Measurements from ENCODE around the gene LPAR2.

LPAR2 gene

DNA sequence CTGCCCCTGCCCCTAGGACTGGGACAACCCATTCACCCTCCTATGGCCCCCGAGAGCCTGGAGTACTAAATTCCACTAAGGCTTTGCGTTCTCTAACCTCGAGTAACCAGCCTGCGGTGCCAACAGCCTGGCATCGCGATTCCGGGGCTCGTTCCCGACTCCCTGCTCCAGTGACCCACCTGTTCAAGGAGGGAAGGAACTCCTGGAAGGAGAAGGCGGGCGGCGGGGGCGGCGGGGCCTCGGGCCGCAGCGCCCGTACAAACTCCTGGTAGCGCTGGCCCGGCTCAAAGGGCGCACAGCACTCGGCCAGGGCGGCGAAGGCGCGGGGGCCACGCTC, 9.1 kb upstream of the LPAR2 start:
- H3K4me3 ChIP-seq (ENCODE audit: low read depth in 1 of 2, low read length in 2 of 2) = no peak overlapping the region
- H3K4me1 ChIP-seq (ENCODE audit: control insufficient read depth in 1 of 2, insufficient read depth in 2 of 2, low read length in 2 of 2) = no peaks in the 10 kb centered on the region
- peaks cover 20 to 28% of the 10 kb centered on the region in 2 donors for H3K36me3 ChIP-seq (ENCODE audit: control insufficient read depth in 1 of 2, insufficient read depth in 2 of 2, low read length in 2 of 2)

DNA sequence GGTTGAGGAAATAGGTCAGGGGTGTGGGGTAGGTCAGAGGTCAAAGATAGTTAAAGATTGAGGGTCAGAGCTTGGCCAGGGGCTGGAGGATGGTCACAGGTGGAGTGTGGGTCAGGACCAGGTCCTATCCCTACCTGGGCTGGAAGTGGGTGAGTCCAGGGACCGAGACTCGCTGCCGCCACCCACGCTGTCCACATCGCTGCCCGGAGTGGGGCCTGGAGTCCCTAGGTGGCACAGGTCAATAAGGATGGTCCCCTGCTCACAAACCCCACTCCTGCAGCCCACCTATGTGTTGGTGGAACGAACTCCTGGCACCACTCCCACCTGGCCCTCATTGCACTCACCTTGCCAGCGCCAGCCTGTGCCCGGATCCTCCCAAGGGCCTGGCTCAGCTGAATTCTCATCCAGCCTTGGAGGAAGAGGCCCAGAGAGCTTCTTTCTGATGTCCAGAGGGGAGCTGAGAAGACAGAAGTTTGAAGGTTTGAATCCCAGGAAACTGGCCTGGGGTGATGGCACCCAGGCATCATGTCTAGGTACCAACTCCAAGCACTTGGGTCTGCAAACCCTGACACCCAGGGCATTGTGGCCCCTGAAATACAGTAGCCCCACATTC, 8.7 kb upstream of the LPAR2 start:
- no peaks in the 10 kb centered on the region for H3K9me3 ChIP-seq (ENCODE audit: control insufficient read depth in 1 of 2, low read length in 2 of 2)
- peaks cover 20 to 28% of the 10 kb centered on the region in 2 donors for H3K36me3 ChIP-seq (ENCODE audit: control insufficient read depth in 1 of 2, insufficient read depth in 2 of 2, low read length in 2 of 2)
- H3K4me3 ChIP-seq (ENCODE audit: low read depth in 1 of 2, low read length in 2 of 2) = no peak overlapping the region
- H3K4me1 ChIP-seq (ENCODE audit: control insufficient read depth in 1 of 2, insufficient read depth in 2 of 2, low read length in 2 of 2) = no peaks in the 10 kb centered on the region
- H3K27ac ChIP-seq (ENCODE audit: low read length) = no peak overlapping the region
- H3K27me3 ChIP-seq (ENCODE audit: low read depth, low read length) = no peaks in the 10 kb centered on the region

More for the DNA sequence above, 9.1 kb upstream of the LPAR2 start:
- H3K9me3 ChIP-seq (ENCODE audit: control insufficient read depth in 1 of 2, low read length in 2 of 2) = no peaks in the 10 kb centered on the region
- H3K27ac ChIP-seq (ENCODE audit: low read length) = no peak overlapping the region
- H3K27me3 ChIP-seq (ENCODE audit: low read depth, low read length) = no peaks in the 10 kb centered on the region

DNA sequence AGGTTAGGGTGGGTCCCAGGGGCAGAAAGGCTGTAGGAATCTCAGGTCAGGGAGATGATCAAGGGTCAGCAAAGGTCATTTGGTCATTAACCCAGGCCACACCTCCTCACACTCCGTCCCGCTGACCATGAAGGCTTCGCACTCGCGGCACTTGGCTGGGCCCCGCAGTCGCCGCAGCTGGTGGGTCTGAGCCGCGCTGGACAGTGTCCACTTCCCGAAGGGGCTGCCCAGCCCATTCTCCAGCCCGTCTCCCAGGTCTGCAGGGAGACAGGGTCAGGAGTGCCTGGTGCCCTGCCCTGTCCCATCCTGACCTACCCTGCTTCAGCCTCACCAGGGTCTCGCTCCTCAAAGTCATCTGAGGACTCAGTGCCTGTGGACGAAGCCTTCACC, 7.3 kb upstream of the LPAR2 start:
- H3K4me1 ChIP-seq (ENCODE audit: control insufficient read depth in 1 of 2, insufficient read depth in 2 of 2, low read length in 2 of 2) = no peaks in the 10 kb centered on the region
- no peak overlapping the region for H3K27ac ChIP-seq (ENCODE audit: low read length)
- H3K36me3 ChIP-seq (ENCODE audit: control insufficient read depth in 1 of 2, insufficient read depth in 2 of 2, low read length in 2 of 2) = peaks cover 20 to 28% of the 10 kb centered on the region in 2 donors
- no peaks in the 10 kb centered on the region for H3K27me3 ChIP-seq (ENCODE audit: low read depth, low read length)
- no peaks in the 10 kb centered on the region for H3K9me3 ChIP-seq (ENCODE audit: control insufficient read depth in 1 of 2, low read length in 2 of 2)
- no peak overlapping the region for H3K4me3 ChIP-seq (ENCODE audit: low read depth in 1 of 2, low read length in 2 of 2)

DNA sequence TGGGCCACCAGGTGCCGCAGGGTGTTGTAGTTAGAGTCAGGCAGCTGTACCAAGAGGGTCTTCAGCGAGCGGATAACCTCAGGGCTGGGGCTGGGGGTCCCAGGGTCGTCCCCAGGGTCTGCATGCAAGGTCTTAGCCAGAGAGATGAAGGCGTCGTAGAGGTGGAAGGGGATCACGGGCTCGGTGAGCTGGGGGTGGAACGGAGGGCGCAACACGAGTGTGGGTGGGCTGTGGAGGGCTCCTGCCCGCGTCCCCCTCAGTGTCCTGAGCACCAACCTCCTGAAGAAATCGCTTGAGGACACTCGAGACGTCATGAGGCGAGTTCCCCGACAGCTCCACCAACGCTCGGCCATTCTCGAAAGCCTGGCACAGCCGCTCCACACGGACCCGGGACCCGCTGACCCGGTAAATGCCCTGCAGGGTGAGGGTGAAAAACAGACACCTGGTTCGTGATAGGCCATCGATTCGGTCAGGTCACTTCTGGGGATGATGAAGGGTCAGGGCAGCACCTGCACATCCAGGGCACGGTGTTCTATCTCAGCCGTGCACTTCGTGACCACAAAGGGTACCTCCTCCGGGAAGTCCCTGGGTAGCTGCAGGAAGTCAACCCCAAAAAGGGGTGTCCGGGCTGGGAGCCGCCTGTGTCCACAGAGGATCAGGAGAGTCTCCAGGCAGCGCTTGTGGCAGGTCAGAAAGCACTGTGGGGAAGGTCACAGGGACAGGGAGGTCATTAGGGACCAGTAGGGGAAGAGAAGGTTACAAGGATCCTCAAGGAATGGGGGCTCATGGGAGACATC, 6.7 kb upstream of the LPAR2 start:
- Histone ChIP-seq H3K27me3 (ENCODE audit: low read depth, low read length) (no peaks in the 10 kb centered on the region), H3K9me3 (ENCODE audit: control insufficient read depth in 1 of 2, low read length in 2 of 2) (no peaks in the 10 kb centered on the region), H3K4me1 (ENCODE audit: control insufficient read depth in 1 of 2, insufficient read depth in 2 of 2, low read length in 2 of 2) (no peaks in the 10 kb centered on the region), H3K36me3 (ENCODE audit: control insufficient read depth in 1 of 2, insufficient read depth in 2 of 2, low read length in 2 of 2) (peaks cover 20 to 28% of the 10 kb centered on the region in 2 donors), H3K27ac (ENCODE audit: low read length) (no peak overlapping the region), H3K4me3 (ENCODE audit: low read depth in 1 of 2, low read length in 2 of 2) (no peak overlapping the region)

DNA sequence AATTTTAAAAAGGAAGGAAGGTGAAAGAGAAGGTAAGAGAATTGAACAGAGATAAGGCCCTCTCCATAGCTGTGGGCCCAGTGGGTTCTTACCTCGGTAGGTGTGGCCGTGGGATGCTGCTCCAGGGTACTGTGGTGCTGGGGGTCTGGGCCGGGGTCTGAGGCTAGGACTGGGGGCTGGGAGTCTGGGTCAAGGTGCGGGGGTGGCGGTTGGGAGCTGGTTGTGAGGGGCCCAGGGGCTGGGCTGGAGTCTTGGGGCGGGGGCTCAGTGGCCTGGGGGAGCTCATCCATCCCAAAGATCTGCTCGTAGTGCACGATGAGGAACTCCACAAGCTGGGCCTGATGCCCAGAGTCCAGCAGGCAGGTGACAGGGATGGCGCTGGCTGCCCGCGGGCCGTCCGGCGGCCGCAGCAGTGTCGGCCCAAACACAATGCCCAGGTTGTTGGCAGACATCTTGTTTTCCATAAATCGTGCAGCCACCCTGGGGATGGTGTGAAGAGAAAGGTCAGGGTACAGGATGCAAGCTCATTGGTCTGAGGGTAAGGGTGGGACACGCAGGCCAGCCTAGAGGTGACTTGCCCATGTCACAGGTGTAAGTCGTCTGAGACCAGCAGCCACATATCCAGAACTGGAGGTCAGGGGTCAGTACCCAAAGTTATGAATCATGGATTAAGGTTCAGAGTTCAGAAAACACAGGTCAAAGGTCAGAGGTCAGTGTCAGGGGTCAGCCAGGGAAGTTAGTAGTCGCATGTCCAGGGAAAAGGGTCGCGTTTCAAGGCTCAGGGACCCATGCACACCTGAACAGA, 5.9 kb upstream of the LPAR2 start:
- Histone ChIP-seq H3K27ac (ENCODE audit: low read length) (no peak overlapping the region), H3K4me3 (ENCODE audit: low read depth in 1 of 2, low read length in 2 of 2) (no peak overlapping the region), H3K36me3 (ENCODE audit: control insufficient read depth in 1 of 2, insufficient read depth in 2 of 2, low read length in 2 of 2) (peaks cover 20 to 28% of the 10 kb centered on the region in 2 donors), H3K27me3 (ENCODE audit: low read depth, low read length) (no peaks in the 10 kb centered on the region), H3K4me1 (ENCODE audit: control insufficient read depth in 1 of 2, insufficient read depth in 2 of 2, low read length in 2 of 2) (no peaks in the 10 kb centered on the region), H3K9me3 (ENCODE audit: control insufficient read depth in 1 of 2, low read length in 2 of 2) (no peaks in the 10 kb centered on the region)

DNA sequence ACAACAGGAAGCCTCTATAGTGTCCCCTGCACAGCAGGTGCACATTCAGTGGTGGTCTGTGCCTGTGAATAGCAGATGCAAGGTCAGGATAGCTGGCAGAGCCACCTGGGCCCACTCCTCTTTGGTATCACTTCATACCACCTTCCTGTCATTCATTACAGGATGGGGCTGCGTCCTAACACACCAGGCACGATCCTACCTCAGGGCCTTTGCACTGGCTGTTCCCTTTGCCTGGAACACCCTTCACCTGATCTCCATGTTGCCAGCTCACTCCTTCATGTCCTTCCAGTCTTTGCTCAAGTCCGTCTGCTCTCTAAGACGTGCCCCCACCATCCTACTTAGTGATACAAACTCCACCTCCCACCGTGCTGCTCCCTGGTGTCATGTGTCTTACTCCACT, 4.6 kb upstream of the LPAR2 start:
- no peak overlapping the region for H3K27ac ChIP-seq (ENCODE audit: low read length)
- no peaks in the 10 kb centered on the region for H3K27me3 ChIP-seq (ENCODE audit: low read depth, low read length)
- peaks cover 0 to 11% of the 10 kb centered on the region in 2 donors for H3K4me1 ChIP-seq (ENCODE audit: control insufficient read depth in 1 of 2, insufficient read depth in 2 of 2, low read length in 2 of 2)
- no peak overlapping the region for H3K4me3 ChIP-seq (ENCODE audit: low read depth in 1 of 2, low read length in 2 of 2)
- H3K36me3 ChIP-seq (ENCODE audit: control insufficient read depth in 1 of 2, insufficient read depth in 2 of 2, low read length in 2 of 2) = peaks cover 20 to 28% of the 10 kb centered on the region in 2 donors
- H3K9me3 ChIP-seq (ENCODE audit: control insufficient read depth in 1 of 2, low read length in 2 of 2) = no peaks in the 10 kb centered on the region

DNA sequence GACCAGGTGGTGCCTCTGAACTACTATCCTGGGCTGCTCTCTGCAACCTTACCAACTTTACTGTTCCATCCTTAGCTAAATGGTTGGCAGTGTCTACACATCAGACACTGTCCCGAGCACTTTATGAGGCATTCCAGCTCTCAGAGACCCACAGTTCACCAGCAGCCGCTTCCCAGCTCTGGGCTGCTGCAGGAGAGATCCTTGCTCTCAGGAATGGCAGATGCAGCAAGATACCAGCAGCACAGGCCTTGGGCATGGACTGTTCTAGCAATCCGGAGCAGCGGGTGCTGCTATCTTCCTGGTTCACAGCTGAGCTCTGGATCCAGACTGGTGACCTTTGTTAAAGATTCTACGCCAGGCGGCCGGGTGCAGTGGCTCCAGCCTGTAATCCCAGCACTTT, 3.3 kb upstream of the LPAR2 start:
- Histone ChIP-seq H3K36me3 (ENCODE audit: control insufficient read depth in 1 of 2, insufficient read depth in 2 of 2, low read length in 2 of 2) (peaks cover 20% of the 10 kb centered on the region in 2 donors), H3K27me3 (ENCODE audit: low read depth, low read length) (no peaks in the 10 kb centered on the region), H3K4me3 (ENCODE audit: low read depth in 1 of 2, low read length in 2 of 2) (no peak overlapping the region), H3K27ac (ENCODE audit: low read length) (no peak overlapping the region), H3K4me1 (ENCODE audit: control insufficient read depth in 1 of 2, insufficient read depth in 2 of 2, low read length in 2 of 2) (peaks cover 0 to 16% of the 10 kb centered on the region in 2 donors), H3K9me3 (ENCODE audit: control insufficient read depth in 1 of 2, low read length in 2 of 2) (no peaks in the 10 kb centered on the region)

DNA sequence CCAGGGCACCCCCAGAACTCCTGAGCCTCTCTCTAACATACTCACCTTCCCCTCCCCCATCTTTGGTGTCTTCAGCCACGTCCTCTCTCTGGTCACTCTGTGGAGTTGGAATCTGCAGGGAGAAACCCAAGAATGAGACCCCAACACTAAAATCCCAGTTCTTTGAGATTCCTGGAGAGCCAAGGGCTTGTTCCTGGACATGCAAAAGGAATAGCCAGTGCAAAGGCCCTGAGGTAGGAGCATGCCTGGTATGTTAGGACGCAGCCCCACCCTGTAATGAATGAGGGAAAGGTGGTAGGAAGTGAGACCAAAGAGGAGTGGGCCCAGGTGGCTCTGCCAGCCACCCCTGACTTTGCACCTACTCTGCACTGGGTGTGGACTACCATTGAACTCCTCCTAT, 2.4 kb upstream of the LPAR2 start:
- Histone ChIP-seq H3K27ac (ENCODE audit: low read length) (no peak overlapping the region), H3K36me3 (ENCODE audit: control insufficient read depth in 1 of 2, insufficient read depth in 2 of 2, low read length in 2 of 2) (peaks cover 18 to 19% of the 10 kb centered on the region in 2 donors), H3K4me3 (ENCODE audit: low read depth in 1 of 2, low read length in 2 of 2) (no peak overlapping the region), H3K4me1 (ENCODE audit: control insufficient read depth in 1 of 2, insufficient read depth in 2 of 2, low read length in 2 of 2) (peaks cover 0 to 16% of the 10 kb centered on the region in 2 donors), H3K27me3 (ENCODE audit: low read depth, low read length) (no peaks in the 10 kb centered on the region), H3K9me3 (ENCODE audit: control insufficient read depth in 1 of 2, low read length in 2 of 2) (no peaks in the 10 kb centered on the region)

DNA sequence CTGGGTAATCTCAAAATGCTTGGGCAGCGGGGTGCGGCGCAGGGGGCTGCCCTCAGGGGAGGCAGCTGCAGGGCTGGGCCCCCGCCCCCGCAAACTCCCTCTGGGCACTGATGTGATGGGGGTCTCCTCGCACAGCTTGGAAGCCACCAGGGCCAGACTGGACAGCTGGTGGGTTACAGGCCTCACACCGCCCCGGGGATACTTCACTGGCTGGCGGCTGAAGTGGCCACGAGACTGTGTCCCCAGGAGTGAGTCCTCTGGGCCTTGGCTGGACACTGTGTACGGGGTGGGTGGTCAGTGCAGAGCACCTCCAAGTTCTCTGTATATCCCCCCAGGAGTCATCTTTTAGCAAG, 2.0 kb upstream of the LPAR2 start:
- H3K4me3 ChIP-seq (ENCODE audit: low read depth in 1 of 2, low read length in 2 of 2) = no peak overlapping the region
- peaks cover 14 to 15% of the 10 kb centered on the region in 2 donors for H3K36me3 ChIP-seq (ENCODE audit: control insufficient read depth in 1 of 2, insufficient read depth in 2 of 2, low read length in 2 of 2)
- no peak overlapping the region for H3K27ac ChIP-seq (ENCODE audit: low read length)
- peaks cover 0 to 16% of the 10 kb centered on the region in 2 donors for H3K4me1 ChIP-seq (ENCODE audit: control insufficient read depth in 1 of 2, insufficient read depth in 2 of 2, low read length in 2 of 2)
- H3K9me3 ChIP-seq (ENCODE audit: control insufficient read depth in 1 of 2, low read length in 2 of 2) = no peaks in the 10 kb centered on the region
- H3K27me3 ChIP-seq (ENCODE audit: low read depth, low read length) = no peaks in the 10 kb centered on the region

DNA sequence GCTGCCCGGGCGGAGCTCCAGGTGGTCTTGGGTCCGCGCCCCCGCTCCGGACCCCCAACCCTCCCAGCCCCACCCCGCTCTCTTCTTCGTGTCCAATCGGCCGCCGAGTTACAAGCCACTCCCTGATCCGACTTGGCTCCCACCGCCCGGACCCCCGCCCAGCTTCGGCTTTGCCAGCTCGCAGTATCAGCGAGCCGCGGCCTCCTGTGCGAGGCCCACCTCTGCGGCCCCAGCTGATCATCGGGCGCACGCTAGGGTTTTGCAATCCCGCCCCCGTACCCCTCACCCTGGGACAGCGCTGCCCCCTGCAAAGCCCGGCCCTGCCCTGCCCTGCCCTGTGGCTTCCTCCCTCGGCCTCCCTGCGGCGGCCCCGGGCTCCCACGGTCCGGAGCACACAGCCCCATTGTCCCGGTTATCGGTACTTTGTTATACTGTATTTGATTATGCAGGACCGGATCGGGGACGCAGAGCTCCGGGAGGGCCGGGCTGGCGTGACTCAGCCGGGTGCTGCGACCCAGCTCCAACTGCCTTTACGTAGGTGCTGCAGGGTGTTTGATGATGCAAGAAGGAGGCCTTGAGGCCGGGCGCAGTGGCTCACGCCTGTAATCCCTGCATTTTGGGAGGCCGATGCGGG, 598 bp upstream of the LPAR2 start:
- Histone ChIP-seq H3K4me1 (ENCODE audit: control insufficient read depth in 1 of 2, insufficient read depth in 2 of 2, low read length in 2 of 2) (peaks cover 0 to 16% of the 10 kb centered on the region in 2 donors), H3K4me3 (ENCODE audit: low read depth in 1 of 2, low read length in 2 of 2) (peak overlapping the region in 1 of 2 donors; percentile 57), H3K27me3 (ENCODE audit: low read depth, low read length) (no peaks in the 10 kb centered on the region), H3K27ac (ENCODE audit: low read length) (no peak overlapping the region), H3K9me3 (ENCODE audit: control insufficient read depth in 1 of 2, low read length in 2 of 2) (no peaks in the 10 kb centered on the region), H3K36me3 (ENCODE audit: control insufficient read depth in 1 of 2, insufficient read depth in 2 of 2, low read length in 2 of 2) (peaks cover under 1 to 5% of the 10 kb centered on the region in 2 donors)

Data from muscle layer of duodenum (tissue), 2 donors.